Parathyroid adenoma (tissue), 2 donors: ENCODE results near the gene EME2.

Source experiments
- H2AFZ ChIP-seq: fragments of 300-600 bp; sonication (generic); one replicate; pipeline ENCODE4 v1.7.0; 2017; ENCODE audit warnings: antibody characterized with exemption, mild to moderate bottlenecking
- H3K27ac ChIP-seq: fragments of 300-600 bp; sonication (generic); one replicate; pipeline ENCODE4 v1.7.0; 2017
- H3K27me3 ChIP-seq: fragments of 300-600 bp; sonication (generic); one replicate; pipeline ENCODE4 v1.7.0; 2017; ENCODE audit warnings: low read length; ENCODE audit not compliant: control insufficient read depth, insufficient read depth
- H3K36me3 ChIP-seq: fragments of 300-600 bp; sonication (generic); one replicate; pipeline ENCODE4 v1.7.0; 2017; ENCODE audit warnings: low read length; ENCODE audit not compliant: control insufficient read depth, insufficient read depth
- H3K4me1 ChIP-seq: fragments of 300-600 bp; sonication (generic); one replicate; pipeline ENCODE4 v1.7.0; 2017; ENCODE audit warnings: control low read depth
- H3K4me2 ChIP-seq: fragments of 300-600 bp; sonication (generic); one replicate; pipeline ENCODE4 v1.7.0; 2017; ENCODE audit warnings: low read length
- H3K4me3 ChIP-seq: fragments of 300-600 bp; sonication (generic); one replicate; pipeline ENCODE4 v1.7.0; 2017; ENCODE audit warnings: low read depth, low read length
- H3K79me2 ChIP-seq: fragments of 300-600 bp; sonication (generic); one replicate; pipeline ENCODE4 v1.7.0; 2017; ENCODE audit warnings: control low read depth
- H3K9ac ChIP-seq: fragments of 300-600 bp; sonication (generic); one replicate; pipeline ENCODE4 v1.7.0; 2017; ENCODE audit warnings: mild to moderate bottlenecking
- H3K9me3 ChIP-seq: fragments of 300-600 bp; sonication (generic); one replicate; pipeline ENCODE4 v1.7.0; 2017; ENCODE audit warnings: low read length; ENCODE audit not compliant: control insufficient read depth
- TF ChIP-seq, protein P1 (sequence below): fragments of 300-600 bp; sonication (generic); IDR thresholded peaks from one replicate; pipeline ENCODE4 v1.7.0; 2017; ENCODE audit warnings: antibody characterized with exemption, mild to moderate bottlenecking
- donor health status: primary hyperparathyroidism.

The EME2 gene

DNA sequence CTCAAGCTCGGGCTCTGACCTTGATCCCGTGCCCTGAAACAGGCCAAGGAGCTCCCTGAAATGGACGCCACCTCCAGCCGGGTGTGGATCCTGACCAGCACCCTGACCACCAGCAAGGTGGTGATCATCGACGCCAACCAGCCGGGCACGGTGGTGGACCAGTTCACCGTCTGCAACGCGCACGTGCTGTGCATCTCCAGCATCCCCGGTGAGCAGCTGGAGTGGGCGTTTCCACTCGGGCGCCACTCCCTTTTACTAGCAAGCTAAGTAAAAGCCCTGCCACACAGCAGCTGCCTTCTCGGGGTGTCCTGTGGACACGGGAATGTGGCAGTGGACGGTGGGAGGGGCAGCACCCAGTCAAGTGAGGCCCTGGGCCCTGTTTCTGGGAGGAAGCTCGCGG is 7.6 kb upstream of the EME2 start:
- H3K4me3 ChIP-seq, result no peak overlapping the region
- H2AFZ ChIP-seq, result no peak overlapping the region
- H3K27me3 ChIP-seq, result no peaks in the 10 kb centered on the region
- no peak overlapping the region for H3K4me2 ChIP-seq
- TF ChIP-seq, protein P1, sequence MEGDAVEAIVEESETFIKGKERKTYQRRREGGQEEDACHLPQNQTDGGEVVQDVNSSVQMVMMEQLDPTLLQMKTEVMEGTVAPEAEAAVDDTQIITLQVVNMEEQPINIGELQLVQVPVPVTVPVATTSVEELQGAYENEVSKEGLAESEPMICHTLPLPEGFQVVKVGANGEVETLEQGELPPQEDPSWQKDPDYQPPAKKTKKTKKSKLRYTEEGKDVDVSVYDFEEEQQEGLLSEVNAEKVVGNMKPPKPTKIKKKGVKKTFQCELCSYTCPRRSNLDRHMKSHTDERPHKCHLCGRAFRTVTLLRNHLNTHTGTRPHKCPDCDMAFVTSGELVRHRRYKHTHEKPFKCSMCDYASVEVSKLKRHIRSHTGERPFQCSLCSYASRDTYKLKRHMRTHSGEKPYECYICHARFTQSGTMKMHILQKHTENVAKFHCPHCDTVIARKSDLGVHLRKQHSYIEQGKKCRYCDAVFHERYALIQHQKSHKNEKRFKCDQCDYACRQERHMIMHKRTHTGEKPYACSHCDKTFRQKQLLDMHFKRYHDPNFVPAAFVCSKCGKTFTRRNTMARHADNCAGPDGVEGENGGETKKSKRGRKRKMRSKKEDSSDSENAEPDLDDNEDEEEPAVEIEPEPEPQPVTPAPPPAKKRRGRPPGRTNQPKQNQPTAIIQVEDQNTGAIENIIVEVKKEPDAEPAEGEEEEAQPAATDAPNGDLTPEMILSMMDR, result no peak
- no peaks in the 10 kb centered on the region for H3K79me2 ChIP-seq
- H3K36me3 ChIP-seq, result no peaks in the 10 kb centered on the region
- H3K27ac ChIP-seq, result no peak overlapping the region
- no peaks in the 10 kb centered on the region for H3K9me3 ChIP-seq
- H3K4me1 ChIP-seq, result no peaks in the 10 kb centered on the region
- H3K9ac ChIP-seq, result no peak overlapping the region

- TF ChIP-seq, protein P1, result no peak
- H3K27me3 ChIP-seq, result no peaks in the 10 kb centered on the region
Measured at GRCh38 chr16:1765826-1766225, 6.8 kb upstream of the EME2 start.

GRCh38 chr16:1766231-1766630 is 6.4 kb upstream of the EME2 start:
- Histone ChIP-seq H3K9ac (no peak overlapping the region), H3K4me1 (peaks cover 2% of the 10 kb centered on the region), H3K79me2 (no peaks in the 10 kb centered on the region), H3K4me3 (no peak overlapping the region), H3K9me3 (no peaks in the 10 kb centered on the region), H2AFZ (no peak overlapping the region), H3K4me2 (no peak overlapping the region), H3K36me3 (no peaks in the 10 kb centered on the region), H3K27ac (no peak overlapping the region), H3K27me3 (no peaks in the 10 kb centered on the region)
- TF ChIP-seq, protein P1, result no peak

More at GRCh38 chr16:1765826-1766225, 6.8 kb upstream of the EME2 start:
- H3K9ac ChIP-seq, result no peak overlapping the region
- no peak overlapping the region for H2AFZ ChIP-seq
- H3K9me3 ChIP-seq, result no peaks in the 10 kb centered on the region
- H3K36me3 ChIP-seq, result no peaks in the 10 kb centered on the region
- no peaks in the 10 kb centered on the region for H3K79me2 ChIP-seq
- H3K4me3 ChIP-seq, result no peak overlapping the region
- no peak overlapping the region for H3K4me2 ChIP-seq
- H3K4me1 ChIP-seq, result peaks cover 2% of the 10 kb centered on the region
- H3K27ac ChIP-seq, result no peak overlapping the region

GRCh38 chr16:1766701-1767100 is 5.9 kb upstream of the EME2 start:
- Histone ChIP-seq H3K9me3 (no peaks in the 10 kb centered on the region), H3K4me3 (no peak overlapping the region), H3K4me1 (peaks cover 2% of the 10 kb centered on the region), H3K79me2 (no peaks in the 10 kb centered on the region), H3K36me3 (no peaks in the 10 kb centered on the region), H2AFZ (no peak overlapping the region), H3K27ac (no peak overlapping the region), H3K27me3 (no peaks in the 10 kb centered on the region), H3K9ac (no peak overlapping the region), H3K4me2 (no peak overlapping the region)
- TF ChIP-seq, protein P1, result no peak

DNA sequence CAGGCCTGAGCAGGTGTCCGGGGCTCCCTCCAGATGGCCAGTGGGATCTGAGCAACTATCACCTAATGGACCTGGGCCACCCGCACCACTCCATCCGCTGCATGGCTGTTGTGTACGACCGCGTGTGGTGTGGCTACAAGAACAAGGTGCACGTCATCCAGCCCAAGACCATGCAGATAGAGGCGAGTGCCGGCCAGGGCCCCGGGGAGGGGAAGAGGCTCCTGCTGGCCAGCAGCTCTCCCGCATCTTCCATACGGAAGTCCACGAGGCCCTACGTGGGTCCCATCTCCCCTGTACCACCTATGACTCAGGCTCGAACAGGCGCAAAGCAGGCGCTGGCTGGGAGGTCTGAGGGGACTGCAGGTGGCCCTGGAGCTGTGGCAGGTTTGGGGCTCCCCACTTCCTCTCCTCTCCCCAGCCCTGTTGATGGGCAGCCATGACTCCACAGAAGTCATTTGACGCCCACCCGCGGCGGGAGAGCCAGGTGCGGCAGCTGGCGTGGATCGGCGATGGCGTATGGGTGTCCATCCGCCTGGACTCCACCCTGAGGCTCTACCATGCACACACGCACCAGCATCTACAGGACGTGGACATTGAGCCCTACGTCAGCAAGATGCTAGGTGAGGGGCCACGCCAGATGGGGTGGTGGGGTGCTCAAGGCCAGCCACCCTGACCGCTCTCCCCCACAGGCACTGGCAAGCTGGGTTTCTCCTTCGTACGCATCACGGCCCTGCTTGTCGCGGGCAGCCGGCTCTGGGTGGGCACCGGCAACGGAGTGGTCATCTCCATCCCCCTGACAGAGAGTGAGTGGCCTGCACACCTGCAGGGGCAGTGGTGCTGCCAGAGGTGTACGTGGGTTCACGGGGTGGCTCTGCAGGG is 5.3 kb upstream of the EME2 start:
- Histone ChIP-seq H3K4me3 (no peak overlapping the region), H3K4me1 (peaks cover 2% of the 10 kb centered on the region), H2AFZ (no peak overlapping the region), H3K9me3 (no peaks in the 10 kb centered on the region), H3K27me3 (no peaks in the 10 kb centered on the region), H3K36me3 (no peaks in the 10 kb centered on the region), H3K9ac (no peak overlapping the region), H3K4me2 (no peak overlapping the region), H3K27ac (no peak overlapping the region), H3K79me2 (no peaks in the 10 kb centered on the region)
- TF ChIP-seq, protein P1, result no peak
